HepG2 (cell line): Measurements from ENCODE around the gene STARD8. TPM values are rescaled to one million over a fixed set of nuclear protein-coding genes. Genes with fewer than 3 reads are reported as not detected.

ENCODE experiments used
- ATAC-seq: fragments of 200-7000 bp; cut with Tn5 transposase; 3 replicates; pipeline ENCODE4 v1.9.1; 2020; ENCODE audit warnings: mild to moderate bottlenecking, moderate library complexity
- BruUV-seq: library from RNA; stranded (reverse); fragments of 400-500 nt; replicated peaks from 2 replicates; lab custom pipeline; 2021; lab: Mats Ljungman, UMichigan
- CTCF ChIA-PET: fragments of 300-600 bp; formaldehyde crosslinking; extraction: SDS; loops from one replicate; lab custom pipeline; 2021; ENCODE audit warnings: low total read pairs, inconsistent platforms, low intra/inter-chr PET ratio; lab: Yijun Ruan, JAX
- POLR2A ChIA-PET: fragments of 350-600 bp; sonication (Branson Sonifier 250); formaldehyde crosslinking; loops from one replicate; lab custom pipeline; 2020; ENCODE audit warnings: antibody characterized with exemption, inconsistent platforms; lab: Yijun Ruan, JAX
- DNase-seq: peaks from one replicate; pipeline ENCODE4 v3.0.0-alpha.2; 2015; ENCODE audit warnings: low spot score
- FAIRE-seq: peaks from 3 replicates; lab custom pipeline; 2011; peaks lifted over from hg19 to GRCh38; lab: Jason Lieb, UNC
- H2AFZ ChIP-seq: one replicate; pipeline ENCODE4 v1.6.1; 2011; ENCODE audit warnings: low read length, inconsistent platforms
- H3K27ac ChIP-seq: fragments of 300-600 bp; 3 replicates; pipeline ENCODE4 v1.8.0; 2011; ENCODE audit warnings: mixed run types, mild to moderate bottlenecking, mixed read lengths, low read length, inconsistent platforms; ENCODE audit not compliant: insufficient read depth; ENCODE audit errors: extremely low read length
- H3K27me3 ChIP-seq, 2 experiments: fragments of 200-600 bp in 1 of 2; 2 replicates in 1 of 2; 3 replicates in 1 of 2; pipeline versions ENCODE4 v1.6.0 to v1.8.0; 2011; ENCODE audit warnings: low read length in 2 of 2, mild to moderate bottlenecking in 2 of 2, moderate library complexity in 2 of 2, inconsistent platforms in 1 of 2; ENCODE audit not compliant: insufficient read depth in 2 of 2, control insufficient read depth in 1 of 2
- H3K36me3 ChIP-seq, 2 experiments: fragments of 200-600 bp in 1 of 2; replicated peaks in 1 of 2; 2 replicates in 1 of 2; 3 replicates in 1 of 2; pipeline versions ENCODE4 v1.5.1 to v1.8.0; 2011; ENCODE audit warnings: low read length in 2 of 2, inconsistent platforms in 1 of 2; ENCODE audit not compliant: insufficient read depth in 2 of 2, control insufficient read depth in 1 of 2
- H3K4me1 ChIP-seq: 2 replicates; pipeline ENCODE4 v1.5.1; 2012; ENCODE audit warnings: low read length, inconsistent platforms; ENCODE audit not compliant: insufficient read depth
- H3K4me2 ChIP-seq: 2 replicates; pipeline ENCODE4 v1.6.0; 2011; ENCODE audit warnings: low read depth, low read length, inconsistent platforms
- H3K4me3 ChIP-seq, 3 experiments: fragments of 200-600 bp in 1 of 3; sonication (generic), shearing (Covaris generic) in 1 of 3; replicated peaks in 1 of 3; 2 replicates each; pipeline ENCODE4 v1.5.1; 2011 to 2016; ENCODE audit warnings: low read length in 3 of 3, inconsistent platforms in 2 of 3, low read depth in 2 of 3, mild to moderate bottlenecking in 2 of 3, control low read depth in 1 of 3, mixed read lengths in 1 of 3; ENCODE audit not compliant: insufficient read depth in 1 of 3
- H3K79me2 ChIP-seq: one replicate; pipeline ENCODE4 v1.6.1; 2011; ENCODE audit warnings: low read length, inconsistent platforms; ENCODE audit not compliant: insufficient read depth
- H3K9ac ChIP-seq: 2 replicates; pipeline ENCODE4 v1.6.0; 2011; ENCODE audit warnings: mild to moderate bottlenecking, low read depth, low read length, inconsistent platforms; ENCODE audit not compliant: insufficient read depth
- H3K9me3 ChIP-seq: 2 replicates; pipeline ENCODE4 v1.5.1; 2012; ENCODE audit warnings: mild to moderate bottlenecking, low read length
- H4K20me1 ChIP-seq: 2 replicates; pipeline ENCODE4 v1.6.0; 2011; ENCODE audit warnings: inconsistent platforms, mild to moderate bottlenecking, low read length, moderate library complexity; ENCODE audit not compliant: insufficient read depth
- ATAD3A ChIP-seq: sonication (generic); formaldehyde crosslinking; IDR thresholded peaks from 2 replicates; pipeline ENCODE4 v1.4.0; 2020; ENCODE audit warnings: missing genetic modification reagents
- ATRX ChIP-seq: sonication (generic); formaldehyde crosslinking; IDR thresholded peaks from 2 replicates; pipeline ENCODE4 v1.4.0; 2020; ENCODE audit warnings: missing genetic modification reagents, borderline replicate concordance
- BHLHE40 ChIP-seq: IDR thresholded peaks from 2 replicates; pipeline ENCODE4 v1.6.1; 2011; ENCODE audit warnings: low read length, improper control_type of control experiment
- BRD4 ChIP-seq: sonication (generic); formaldehyde crosslinking; IDR thresholded peaks from 2 replicates; pipeline ENCODE4 v1.4.0; 2020; ENCODE audit warnings: missing genetic modification reagents
- HOXD1 ChIP-seq: sonication (generic); formaldehyde crosslinking; IDR thresholded peaks from 2 replicates; pipeline ENCODE4 v1.5.0; 2020; ENCODE audit warnings: missing genetic modification reagents
- ISL2 ChIP-seq: sonication (generic); formaldehyde crosslinking; IDR thresholded peaks from 2 replicates; pipeline ENCODE4 v1.5.0; 2020; ENCODE audit warnings: missing genetic modification reagents
- MEIS1 ChIP-seq: sonication (generic); formaldehyde crosslinking; IDR thresholded peaks from 2 replicates; pipeline ENCODE4 v1.9.0; 2021; ENCODE audit warnings: mild to moderate bottlenecking, missing genetic modification reagents, moderate library complexity, borderline replicate concordance
- PCBP2 ChIP-seq: fragments of 200-400 bp; formaldehyde crosslinking; optimal IDR thresholded peaks from 2 replicates; pipeline ENCODE3; 2018; ENCODE audit warnings: low read length, low read depth; ENCODE audit not compliant: poor library complexity, severe bottlenecking
- THAP11 ChIP-seq: IDR thresholded peaks from 2 replicates; pipeline ENCODE4 v1.6.1; 2016; ENCODE audit warnings: missing biosample characterization, missing genetic modification reagents
- ZFP62 ChIP-seq: sonication (generic); formaldehyde crosslinking; IDR thresholded peaks from 2 replicates; pipeline ENCODE4 v1.4.0; 2020; ENCODE audit warnings: missing genetic modification reagents
- ZNF550 ChIP-seq: sonication (generic); formaldehyde crosslinking; IDR thresholded peaks from 2 replicates; pipeline ENCODE4 v1.4.0; 2020; ENCODE audit warnings: mild to moderate bottlenecking, missing genetic modification reagents, borderline replicate concordance
- ZNF75D ChIP-seq: sonication (generic); formaldehyde crosslinking; IDR thresholded peaks from 2 replicates; pipeline ENCODE4 v1.8.1; 2023; ENCODE audit warnings: missing genetic modification reagents, mild to moderate bottlenecking, borderline replicate concordance
- WGBS: methylation state at CpG from one replicate; pipeline ENCODE4 v1.1.6; 2017; ENCODE audit warnings: low lambda C conversion rate; 5-methylcytosine and 5-hydroxymethylcytosine counted together
- in situ Hi-C: cut with HindIII; loops from 2 replicates; pipeline ENCODE4 v1.10.0; 2017; ENCODE audit warnings: low pct_unique_long_range_greater_than_20kb; ENCODE audit not compliant: extremely low pct_ligation_motif_present
- intact Hi-C: fragments of 100-400 bp; cut with micrococcal nuclease; formaldehyde crosslinking; loops from one replicate; pipeline ENCODE4 v1.10.0; 2022; ENCODE audit not compliant: unreplicated experiment
- polyA plus RNA-seq, 8 experiments: library from polyadenylated mRNA; depleted of rRNA in 3 of 8; stranded (reverse) in 7 of 8; unstranded in 1 of 8; fragments of >200 nt; fragmentation: Illumina TruSeq in 4 of 8; extraction: Trizol in 4 of 8; gene quantifications; 2 replicates each; pipeline versions ENCODE4 v1.2.1 to v1.2.3, GENCODE V29; 2011 to 2016; ENCODE audit warnings: low read depth in 4 of 8, missing spikeins in 1 of 8, mixed read lengths in 1 of 8; ENCODE audit not compliant: insufficient read depth in 1 of 8
- total RNA-seq, 5 experiments: library from RNA; depleted of rRNA; stranded (reverse); fragments of >200 nt; fragmentation: Illumina TruSeq; extraction: Trizol; gene quantifications; 2 replicates each; pipeline ENCODE4 v1.2.3, GENCODE V29; 2016; ENCODE audit warnings: low read depth in 1 of 5
- TF ChIP-seq, protein P1 (sequence below): sonication (generic); formaldehyde crosslinking; conservative IDR thresholded peaks from 2 replicates; pipeline ENCODE4 v1.8.0; 2022; ENCODE audit warnings: missing genetic modification reagents
- TF ChIP-seq, protein P2 (sequence below): sonication (generic); formaldehyde crosslinking; IDR thresholded peaks from 2 replicates; pipeline ENCODE4 v1.4.0; 2020; ENCODE audit warnings: missing genetic modification reagents, borderline replicate concordance

The STARD8 gene
- total and polyA plus RNA-seq, 2 of the 13 experiments (the other 11 are each of a cell fraction or from before 2014, with no cell fraction given) = 0.02 to 0.09 TPM

GRCh38 chrX:68727696-68728095 is 80.2 kb downstream of the STARD8 start:
- Histone ChIP-seq H3K9me3 (no peaks in the 10 kb centered on the region), H4K20me1 (no peaks in the 10 kb centered on the region), H2AFZ (no peak overlapping the region), H3K27me3 (no peaks in the 10 kb centered on the region), H3K4me3 (no peak overlapping the region), H3K4me1 (no peaks in the 10 kb centered on the region), H3K27ac (no peak overlapping the region), H3K4me2 (no peak overlapping the region), H3K9ac (no peak overlapping the region), H3K36me3 (no peaks in the 10 kb centered on the region), H3K79me2 (no peaks in the 10 kb centered on the region)
- TF ChIP-seq ZNF550 (no peak), HOXD1 (no peak), PCBP2 (no peak), MEIS1 (CRISPR knock-in tag) (no peak)
- TF ChIP-seq, protein P1, sequence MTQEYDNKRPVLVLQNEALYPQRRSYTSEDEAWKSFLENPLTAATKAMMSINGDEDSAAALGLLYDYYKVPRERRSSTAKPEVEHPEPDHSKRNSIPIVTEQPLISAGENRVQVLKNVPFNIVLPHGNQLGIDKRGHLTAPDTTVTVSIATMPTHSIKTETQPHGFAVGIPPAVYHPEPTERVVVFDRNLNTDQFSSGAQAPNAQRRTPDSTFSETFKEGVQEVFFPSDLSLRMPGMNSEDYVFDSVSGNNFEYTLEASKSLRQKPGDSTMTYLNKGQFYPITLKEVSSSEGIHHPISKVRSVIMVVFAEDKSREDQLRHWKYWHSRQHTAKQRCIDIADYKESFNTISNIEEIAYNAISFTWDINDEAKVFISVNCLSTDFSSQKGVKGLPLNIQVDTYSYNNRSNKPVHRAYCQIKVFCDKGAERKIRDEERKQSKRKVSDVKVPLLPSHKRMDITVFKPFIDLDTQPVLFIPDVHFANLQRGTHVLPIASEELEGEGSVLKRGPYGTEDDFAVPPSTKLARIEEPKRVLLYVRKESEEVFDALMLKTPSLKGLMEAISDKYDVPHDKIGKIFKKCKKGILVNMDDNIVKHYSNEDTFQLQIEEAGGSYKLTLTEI = no peak
- DNase-seq (no peak), ATAC-seq (no peak), FAIRE-seq (no peak)
- intact Hi-C loops (no loop called here), in situ Hi-C loops (no loop called here)
- POLR2A ChIA-PET = no interaction called here
- WGBS = 37% methylated on average over 3 of the region's 4 CpGs
- CTCF ChIA-PET = no interaction called here
- BruUV-seq = no TSS peak

DNA sequence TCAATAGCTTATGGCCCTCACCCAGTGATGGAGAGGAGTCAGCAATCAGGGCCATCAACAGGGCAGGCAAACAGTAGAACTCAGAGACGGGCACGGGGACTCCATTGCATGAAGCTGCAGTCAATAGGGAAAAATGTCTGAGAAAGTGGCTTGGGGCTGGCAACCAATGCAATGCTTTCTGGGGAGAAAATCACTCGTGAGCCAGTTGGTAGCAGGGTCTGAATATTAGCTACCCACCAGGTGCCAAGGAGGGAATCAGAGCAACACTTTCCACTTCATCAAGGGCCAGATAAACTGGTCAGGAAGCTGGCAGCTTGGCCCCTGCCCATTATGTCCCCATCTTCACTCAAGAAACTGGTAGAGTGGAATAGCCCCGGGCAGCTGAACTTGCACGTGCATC is 80.7 kb downstream of the STARD8 start:
- Histone ChIP-seq H2AFZ (no peak overlapping the region), H3K4me3 (no peak overlapping the region), H3K79me2 (no peaks in the 10 kb centered on the region), H3K4me2 (no peak overlapping the region), H3K27ac (no peak overlapping the region), H3K9ac (no peak overlapping the region), H3K36me3 (no peaks in the 10 kb centered on the region), H3K27me3 (no peaks in the 10 kb centered on the region), H3K9me3 (no peaks in the 10 kb centered on the region), H3K4me1 (no peaks in the 10 kb centered on the region), H4K20me1 (no peaks in the 10 kb centered on the region)
- DNase-seq = no peak
- intact Hi-C loops = no loop called here
- no peak for ATAC-seq
- POLR2A ChIA-PET = no interaction called here
- in situ Hi-C loops = no loop called here
- CTCF ChIA-PET = no interaction called here
- 17% methylated on average over 1 of the region's 5 CpGs for WGBS
- TF ChIP-seq ZNF75D (CRISPR knock-in tag) (no peak), ATAD3A (CRISPR knock-in tag) (no peak), ZFP62 (CRISPR knock-in tag) (no peak), ATRX (CRISPR knock-in tag) (no peak), BRD4 (no peak), ISL2 (CRISPR knock-in tag) (no peak), THAP11 (CRISPR knock-in tag) (no peak), BHLHE40 (no peak)
- TF ChIP-seq, protein P2, sequence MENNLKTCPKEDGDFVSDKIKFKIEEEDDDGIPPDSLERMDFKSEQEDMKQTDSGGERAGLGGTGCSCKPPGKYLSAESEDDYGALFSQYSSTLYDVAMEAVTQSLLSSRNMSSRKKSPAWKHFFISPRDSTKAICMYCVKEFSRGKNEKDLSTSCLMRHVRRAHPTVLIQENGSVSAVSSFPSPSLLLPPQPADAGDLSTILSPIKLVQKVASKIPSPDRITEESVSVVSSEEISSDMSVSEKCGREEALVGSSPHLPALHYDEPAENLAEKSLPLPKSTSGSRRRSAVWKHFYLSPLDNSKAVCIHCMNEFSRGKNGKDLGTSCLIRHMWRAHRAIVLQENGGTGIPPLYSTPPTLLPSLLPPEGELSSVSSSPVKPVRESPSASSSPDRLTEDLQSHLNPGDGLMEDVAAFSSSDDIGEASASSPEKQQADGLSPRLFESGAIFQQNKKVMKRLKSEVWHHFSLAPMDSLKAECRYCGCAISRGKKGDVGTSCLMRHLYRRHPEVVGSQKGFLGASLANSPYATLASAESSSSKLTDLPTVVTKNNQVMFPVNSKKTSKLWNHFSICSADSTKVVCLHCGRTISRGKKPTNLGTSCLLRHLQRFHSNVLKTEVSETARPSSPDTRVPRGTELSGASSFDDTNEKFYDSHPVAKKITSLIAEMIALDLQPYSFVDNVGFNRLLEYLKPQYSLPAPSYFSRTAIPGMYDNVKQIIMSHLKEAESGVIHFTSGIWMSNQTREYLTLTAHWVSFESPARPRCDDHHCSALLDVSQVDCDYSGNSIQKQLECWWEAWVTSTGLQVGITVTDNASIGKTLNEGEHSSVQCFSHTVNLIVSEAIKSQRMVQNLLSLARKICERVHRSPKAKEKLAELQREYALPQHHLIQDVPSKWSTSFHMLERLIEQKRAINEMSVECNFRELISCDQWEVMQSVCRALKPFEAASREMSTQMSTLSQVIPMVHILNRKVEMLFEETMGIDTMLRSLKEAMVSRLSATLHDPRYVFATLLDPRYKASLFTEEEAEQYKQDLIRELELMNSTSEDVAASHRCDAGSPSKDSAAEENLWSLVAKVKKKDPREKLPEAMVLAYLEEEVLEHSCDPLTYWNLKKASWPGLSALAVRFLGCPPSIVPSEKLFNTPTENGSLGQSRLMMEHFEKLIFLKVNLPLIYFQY (CRISPR knock-in tag) = no peak
- no TSS peak for BruUV-seq
- FAIRE-seq = no peak
